ENCODE results near the gene UPF3A.

GRCh38 chr13:114257014-114257413 lies 24.4 kb upstream of the UPF3A start:
- no peak for TF ChIP-seq CTCF (conservative IDR thresholded peaks at IDR 0.05; ENCODE audit: low read length)
- TF ChIP-seq EZH2phosphoT487 (IDR thresholded peaks at IDR 0.05; ENCODE audit: borderline replicate concordance) = no peak

Data from Loucy (cell line).